Keratinocyte (primary cell): Measurements from ENCODE around the gene PTPN18. TPM values are rescaled to one million over a fixed set of nuclear protein-coding genes. Genes with fewer than 3 reads are reported as not detected.

Experiments
- DNase-seq: peaks from one replicate; pipeline ENCODE4 v3.0.0-alpha.2; 2011; ENCODE audit warnings: low read depth, missing footprints, low spot score
- FAIRE-seq: peaks from 2 replicates; lab custom pipeline; 2011; peaks lifted over from hg19 to GRCh38; lab: Jason Lieb, UNC
- H2AFZ ChIP-seq: 2 replicates; pipeline ENCODE4 v1.6.0; 2012; ENCODE audit warnings: low read length, control low read depth, inconsistent platforms; ENCODE audit not compliant: control insufficient read depth
- H3K27ac ChIP-seq: 2 replicates; pipeline ENCODE4 v1.5.1; 2011; ENCODE audit warnings: low read length; ENCODE audit not compliant: control insufficient read depth, insufficient read depth
- H3K27me3 ChIP-seq: 3 replicates; pipeline ENCODE4 v1.6.0; 2011; ENCODE audit warnings: low read length; ENCODE audit not compliant: control insufficient read depth, insufficient read depth; ENCODE audit errors: extremely low read depth
- H3K36me3 ChIP-seq, 2 experiments: 2 replicates in 1 of 2; 3 replicates in 1 of 2; pipeline ENCODE4 v1.5.1; 2011; ENCODE audit warnings: low read length in 2 of 2, mild to moderate bottlenecking in 1 of 2; ENCODE audit not compliant: control insufficient read depth in 2 of 2, insufficient read depth in 2 of 2; ENCODE audit errors: extremely low read depth in 1 of 2
- H3K4me1 ChIP-seq: 3 replicates; pipeline ENCODE4 v1.5.1; 2011; ENCODE audit warnings: low read length; ENCODE audit not compliant: control insufficient read depth, insufficient read depth; ENCODE audit errors: extremely low read depth
- H3K4me2 ChIP-seq: 3 replicates; pipeline ENCODE4 v1.6.0; 2011; ENCODE audit warnings: low read depth, low read length; ENCODE audit not compliant: control insufficient read depth, insufficient read depth; ENCODE audit errors: extremely low read depth
- H3K4me3 ChIP-seq, 3 experiments: fragments of 200-600 bp in 1 of 3; sonication (generic) in 1 of 3; 2 replicates in 2 of 3; 3 replicates in 1 of 3; pipeline ENCODE4 v1.5.1; 2011 to 2016; ENCODE audit warnings: low read length in 3 of 3, mild to moderate bottlenecking in 3 of 3, control low read depth in 2 of 3, inconsistent platforms in 1 of 3, low read depth in 1 of 3, mixed read lengths in 1 of 3, mixed run types in 1 of 3, moderate library complexity in 1 of 3; ENCODE audit not compliant: control insufficient read depth in 2 of 3, insufficient read depth in 2 of 3; ENCODE audit errors: extremely low read depth in 1 of 3
- H3K79me2 ChIP-seq: 2 replicates; pipeline ENCODE4 v1.6.0; 2012; ENCODE audit warnings: low read length; ENCODE audit not compliant: control insufficient read depth, insufficient read depth
- H3K9ac ChIP-seq: 3 replicates; pipeline ENCODE4 v1.6.0; 2011; ENCODE audit warnings: low read length; ENCODE audit not compliant: control insufficient read depth, insufficient read depth; ENCODE audit errors: extremely low read depth
- H3K9me1 ChIP-seq: 3 replicates; pipeline ENCODE4 v1.6.0; 2011; ENCODE audit warnings: low read length; ENCODE audit not compliant: control insufficient read depth, insufficient read depth; ENCODE audit errors: extremely low read depth
- H3K9me3 ChIP-seq: 2 replicates; pipeline ENCODE4 v1.5.1; 2012; ENCODE audit warnings: low read depth, low read length; ENCODE audit not compliant: control insufficient read depth
- H4K20me1 ChIP-seq: 3 replicates; pipeline ENCODE4 v1.6.0; 2011; ENCODE audit warnings: low read length; ENCODE audit not compliant: control insufficient read depth, insufficient read depth; ENCODE audit errors: extremely low read depth
- EZH2 ChIP-seq: IDR thresholded peaks from one replicate; pipeline ENCODE4 v1.6.1; 2012; ENCODE audit warnings: inconsistent platforms, mild to moderate bottlenecking, low read length, moderate library complexity
- dilution Hi-C: fragments of 300-500 bp; cut with MboI; formaldehyde crosslinking; loops from one replicate; pipeline ENCODE4 v1.7.0; 2020; ENCODE audit warnings: low sequenced_read_pairs; ENCODE audit not compliant: extremely low pct_ligation_motif_present
- polyA plus RNA-seq, 5 experiments: library from polyadenylated mRNA; depleted of rRNA in 3 of 5; stranded (reverse) in 3 of 5; stranded (forward) in 1 of 5; unstranded in 1 of 5; fragments of >200 nt; gene quantifications; 1 replicate in 1 of 5; 2 replicates in 3 of 5; 3 replicates in 1 of 5; pipeline versions ENCODE4 v1.2.1 to v1.2.3, GENCODE V29; 2011 to 2012; ENCODE audit warnings: missing spikeins in 2 of 5, low read depth in 1 of 5, low replicate concordance in 1 of 5
- TF ChIP-seq, protein P1 (sequence below), 3 experiments: IDR thresholded peaks in 1 of 3; conservative IDR thresholded peaks in 1 of 3; optimal IDR thresholded peaks in 1 of 3; 2 replicates in 2 of 3; 3 replicates in 1 of 3; pipeline versions ENCODE3 to v1.5.1; 2011; ENCODE audit warnings: low read length in 3 of 3, mild to moderate bottlenecking in 3 of 3, moderate library complexity in 2 of 3, control low read depth in 1 of 3, inconsistent platforms in 1 of 3; ENCODE audit not compliant: insufficient read depth in 2 of 3; ENCODE audit errors: extremely low read depth in 1 of 3

The PTPN18 gene
- polyA plus RNA-seq, 1 donor (not counting 4 experiments of a cell fraction or from before 2014, with no cell fraction given): 9.6 TPM

DNA sequence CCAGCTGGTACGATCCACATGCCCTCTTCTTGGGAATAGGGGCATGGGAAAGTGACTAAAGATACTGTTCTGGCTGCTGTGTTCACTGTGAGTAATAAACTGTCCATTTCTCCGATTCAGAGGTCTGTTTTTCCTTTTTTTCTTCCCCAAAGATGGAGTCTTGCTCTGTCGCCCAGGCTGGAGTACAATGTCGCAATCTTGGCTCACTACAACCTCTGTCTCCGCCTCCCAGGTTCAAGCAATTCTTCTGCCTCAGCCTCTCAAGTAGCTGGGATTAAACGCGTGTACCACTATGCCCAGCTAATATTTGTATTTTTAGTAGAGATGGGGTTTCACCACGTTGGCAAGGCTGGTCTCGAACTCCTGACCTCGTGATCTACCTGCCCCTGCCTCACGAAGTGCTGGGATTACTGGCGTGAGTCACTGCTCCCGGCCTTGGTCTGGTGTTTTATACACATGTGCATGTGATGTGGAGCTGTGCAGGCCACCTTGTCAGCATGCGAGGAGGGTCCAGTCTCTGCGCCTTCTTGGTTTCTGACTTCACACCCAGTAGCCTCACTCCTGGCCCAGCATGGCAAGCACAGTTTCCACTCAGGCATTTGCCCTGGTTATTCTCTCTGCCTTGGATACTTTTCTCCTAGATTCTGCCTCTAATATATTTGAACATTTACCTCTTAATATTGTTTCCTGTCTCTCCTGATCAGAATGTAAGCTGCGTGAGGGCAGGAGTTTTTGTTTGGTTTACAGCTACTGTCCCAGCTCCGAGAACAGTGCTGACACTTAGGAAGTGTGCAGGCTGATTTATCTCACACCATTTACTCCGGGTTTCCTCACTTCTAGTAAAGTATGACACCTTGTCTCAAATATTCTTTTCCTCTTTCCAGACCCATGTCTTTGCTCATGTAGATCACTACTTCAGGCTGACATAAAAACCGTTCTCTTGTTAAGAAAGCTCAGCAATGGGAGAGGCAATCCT lies 19.7 kb downstream of the PTPN18 start:
- H3K4me1 ChIP-seq: peaks cover 3% of the 10 kb centered on the region
- H3K9ac ChIP-seq: no peak overlapping the region
- FAIRE-seq: no peak
- H3K9me3 ChIP-seq: no peaks in the 10 kb centered on the region
- H3K27me3 ChIP-seq: no peaks in the 10 kb centered on the region
- H3K4me3 ChIP-seq: no peak overlapping the region
- TF ChIP-seq, protein P1, sequence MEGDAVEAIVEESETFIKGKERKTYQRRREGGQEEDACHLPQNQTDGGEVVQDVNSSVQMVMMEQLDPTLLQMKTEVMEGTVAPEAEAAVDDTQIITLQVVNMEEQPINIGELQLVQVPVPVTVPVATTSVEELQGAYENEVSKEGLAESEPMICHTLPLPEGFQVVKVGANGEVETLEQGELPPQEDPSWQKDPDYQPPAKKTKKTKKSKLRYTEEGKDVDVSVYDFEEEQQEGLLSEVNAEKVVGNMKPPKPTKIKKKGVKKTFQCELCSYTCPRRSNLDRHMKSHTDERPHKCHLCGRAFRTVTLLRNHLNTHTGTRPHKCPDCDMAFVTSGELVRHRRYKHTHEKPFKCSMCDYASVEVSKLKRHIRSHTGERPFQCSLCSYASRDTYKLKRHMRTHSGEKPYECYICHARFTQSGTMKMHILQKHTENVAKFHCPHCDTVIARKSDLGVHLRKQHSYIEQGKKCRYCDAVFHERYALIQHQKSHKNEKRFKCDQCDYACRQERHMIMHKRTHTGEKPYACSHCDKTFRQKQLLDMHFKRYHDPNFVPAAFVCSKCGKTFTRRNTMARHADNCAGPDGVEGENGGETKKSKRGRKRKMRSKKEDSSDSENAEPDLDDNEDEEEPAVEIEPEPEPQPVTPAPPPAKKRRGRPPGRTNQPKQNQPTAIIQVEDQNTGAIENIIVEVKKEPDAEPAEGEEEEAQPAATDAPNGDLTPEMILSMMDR (optimal IDR thresholded peaks at IDR 0.05 in 1 of 3, IDR thresholded peaks at IDR 0.05 in 1 of 3, conservative IDR thresholded peaks at IDR 0.05 in 1 of 3; ENCODE audit: extremely low read depth in 1 of 3, insufficient read depth in 2 of 3, low read length in 3 of 3): no peak
- no peak for TF ChIP-seq EZH2
- no peak overlapping the region for H3K27ac ChIP-seq
- H3K79me2 ChIP-seq: no peaks in the 10 kb centered on the region
- H3K4me2 ChIP-seq: no peak overlapping the region
- DNase-seq: no peak
- H3K36me3 ChIP-seq: peaks cover 0 to under 1% of the 10 kb centered on the region in 2 experiments
- H2AFZ ChIP-seq: no peak overlapping the region
- H3K9me1 ChIP-seq: no peaks in the 10 kb centered on the region
- dilution Hi-C loops: no loop called here
- H4K20me1 ChIP-seq: no peaks in the 10 kb centered on the region

DNA sequence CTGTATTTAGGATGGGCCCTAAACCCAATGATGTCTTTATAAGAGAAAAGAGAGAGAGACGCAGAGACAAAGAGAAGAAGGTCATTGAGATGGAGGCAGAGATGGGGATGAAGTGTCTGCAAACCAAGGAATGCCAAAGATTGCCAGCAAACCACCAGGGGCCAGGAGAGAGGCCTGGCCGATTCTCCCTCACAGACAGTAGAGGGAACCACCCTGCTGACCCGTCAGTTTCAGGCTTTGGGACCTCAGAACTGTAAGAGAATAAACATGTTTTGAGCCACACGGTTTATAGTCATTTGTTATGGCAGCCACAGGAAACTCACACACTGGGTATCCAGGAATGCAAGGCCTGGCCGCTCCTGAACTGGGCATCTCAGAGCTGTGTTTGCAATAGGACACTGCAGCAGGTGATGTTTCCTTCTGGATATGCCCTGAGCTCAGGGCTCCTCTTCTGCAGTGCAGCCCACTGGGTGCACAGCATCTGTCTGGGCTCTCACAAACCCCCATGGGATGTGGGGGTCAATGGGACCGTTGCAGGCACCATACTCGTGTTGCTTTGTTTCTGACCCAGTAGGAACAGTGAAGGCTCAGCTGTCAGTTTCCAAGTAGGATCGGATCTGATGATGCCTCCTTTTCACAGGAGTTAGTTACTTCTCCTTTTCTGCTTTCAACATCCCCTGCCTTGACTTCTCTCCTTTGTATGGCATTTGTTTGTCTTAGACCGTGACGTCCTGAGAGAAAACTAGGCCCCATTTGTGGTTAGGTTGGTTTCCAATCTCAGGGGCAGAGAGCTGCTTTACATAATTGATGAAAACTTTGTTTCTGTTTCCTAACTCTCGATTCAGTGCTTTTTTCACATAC lies 20.8 kb downstream of the PTPN18 start:
- Histone ChIP-seq H3K36me3 (no peaks in the 10 kb centered on the region), H3K79me2 (no peaks in the 10 kb centered on the region), H3K4me2 (no peak overlapping the region), H3K27ac (no peak overlapping the region), H3K4me3 (no peak overlapping the region), H3K27me3 (no peaks in the 10 kb centered on the region), H3K9me1 (no peaks in the 10 kb centered on the region), H4K20me1 (no peaks in the 10 kb centered on the region), H3K9ac (no peak overlapping the region), H3K4me1 (peaks cover 3% of the 10 kb centered on the region), H2AFZ (no peak overlapping the region), H3K9me3 (no peaks in the 10 kb centered on the region)
- dilution Hi-C loops: no loop called here
- DNase-seq: no peak
- no peak for FAIRE-seq
- TF ChIP-seq, protein P1 (optimal IDR thresholded peaks at IDR 0.05 in 1 of 3, IDR thresholded peaks at IDR 0.05 in 1 of 3, conservative IDR thresholded peaks at IDR 0.05 in 1 of 3; ENCODE audit: extremely low read depth in 1 of 3, insufficient read depth in 2 of 3, low read length in 3 of 3): no peak
- no peak for TF ChIP-seq EZH2
